Uterus (tissue), 2 donors: ENCODE results near the gene MYBL2.

Source experiments
- POLR2A ChIP-seq, 2 donors: fragments of 450-650 bp; IDR thresholded peaks; one replicate each; pipeline ENCODE4 v1.6.1; 2016; ENCODE audit warnings: antibody characterized with exemption in 2 of 2, mild to moderate bottlenecking in 1 of 2, moderate library complexity in 1 of 2
- TF ChIP-seq, protein P1 (sequence below), 4 experiments: fragments of 200-600 bp in 2 of 4; fragments of 450-650 bp in 2 of 4; sonication (generic) in 2 of 4; IDR thresholded peaks; one replicate each; pipeline ENCODE4 v1.5.1; 2016 to 2019; ENCODE audit warnings: antibody characterized with exemption in 4 of 4, mild to moderate bottlenecking in 2 of 4, moderate library complexity in 1 of 4

GRCh38 chr20:43716757-43717615 lies 50.1 kb downstream of the MYBL2 start:
- TF ChIP-seq, protein P1, sequence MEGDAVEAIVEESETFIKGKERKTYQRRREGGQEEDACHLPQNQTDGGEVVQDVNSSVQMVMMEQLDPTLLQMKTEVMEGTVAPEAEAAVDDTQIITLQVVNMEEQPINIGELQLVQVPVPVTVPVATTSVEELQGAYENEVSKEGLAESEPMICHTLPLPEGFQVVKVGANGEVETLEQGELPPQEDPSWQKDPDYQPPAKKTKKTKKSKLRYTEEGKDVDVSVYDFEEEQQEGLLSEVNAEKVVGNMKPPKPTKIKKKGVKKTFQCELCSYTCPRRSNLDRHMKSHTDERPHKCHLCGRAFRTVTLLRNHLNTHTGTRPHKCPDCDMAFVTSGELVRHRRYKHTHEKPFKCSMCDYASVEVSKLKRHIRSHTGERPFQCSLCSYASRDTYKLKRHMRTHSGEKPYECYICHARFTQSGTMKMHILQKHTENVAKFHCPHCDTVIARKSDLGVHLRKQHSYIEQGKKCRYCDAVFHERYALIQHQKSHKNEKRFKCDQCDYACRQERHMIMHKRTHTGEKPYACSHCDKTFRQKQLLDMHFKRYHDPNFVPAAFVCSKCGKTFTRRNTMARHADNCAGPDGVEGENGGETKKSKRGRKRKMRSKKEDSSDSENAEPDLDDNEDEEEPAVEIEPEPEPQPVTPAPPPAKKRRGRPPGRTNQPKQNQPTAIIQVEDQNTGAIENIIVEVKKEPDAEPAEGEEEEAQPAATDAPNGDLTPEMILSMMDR (IDR thresholded peaks at IDR 0.05): no peak
- TF ChIP-seq POLR2A (IDR thresholded peaks at IDR 0.05): no peak
